Ascending aorta (tissue), 2 donors: ENCODE data around the gene TMEM267. TPM values are rescaled to one million over a fixed set of nuclear protein-coding genes. Genes with fewer than 3 reads are reported as not detected.
"Not testable (repeated sequence)": the region's sequence is repeated elsewhere in the genome, so short reads cannot be mapped to it uniquely, and the experiment has no call there.

Experiments
- DNase-seq, 2 donors: peaks; one replicate each; pipeline ENCODE4 v3.0.0-alpha.2; 2019; ENCODE audit warnings: low spot score in 2 of 2
- H3K27ac ChIP-seq, 2 donors: fragments of 200-600 bp; sonication (generic); one replicate each; pipeline ENCODE4 v1.5.1; 2016 to 2017; ENCODE audit warnings: mild to moderate bottlenecking in 1 of 2
- H3K27me3 ChIP-seq: fragments of 200-600 bp; sonication (generic); one replicate; pipeline ENCODE4 v1.5.1; 2017
- H3K36me3 ChIP-seq, 2 donors: fragments of 200-600 bp; sonication (generic); one replicate each; pipeline ENCODE4 v1.5.1; 2016
- H3K4me1 ChIP-seq, 2 donors: fragments of 200-600 bp; sonication (generic); one replicate each; pipeline ENCODE4 v1.5.1; 2016 to 2017; ENCODE audit warnings: mild to moderate bottlenecking in 1 of 2
- H3K4me3 ChIP-seq, 2 donors: fragments of 200-600 bp; sonication (generic); one replicate each; pipeline ENCODE4 v1.5.1; 2016 to 2017; ENCODE audit warnings: mild to moderate bottlenecking in 1 of 2
- H3K9me3 ChIP-seq, 2 donors: fragments of 200-600 bp; sonication (generic); one replicate each; pipeline ENCODE4 v1.5.1; 2016
- CTCF ChIP-seq, 3 experiments: fragments of 200-600 bp in 2 of 3; fragments of 450-650 bp in 1 of 3; sonication (generic) in 2 of 3; IDR thresholded peaks; one replicate each; pipeline ENCODE4 v1.5.1; 2016 to 2019; ENCODE audit warnings: antibody characterized with exemption in 3 of 3, mild to moderate bottlenecking in 1 of 3, moderate library complexity in 1 of 3
- intact Hi-C: fragments of 100-400 bp; cut with DNase I; formaldehyde crosslinking; loops from one replicate; pipeline ENCODE4 v1.15.1; 2023
- total RNA-seq: library from RNA; depleted of rRNA; stranded (reverse); fragments of >200 nt; gene quantifications from one replicate; pipeline ENCODE4 v1.1.0, GENCODE V29; 2016

TMEM267 gene
- total RNA-seq, 1 donor from 2014 or later = 3.7 TPM

GRCh38 chr5:43412156-43412555 lies 71.5 kb downstream of the TMEM267 start, which contains the start of gene CCL28:
CCL28 (minus strand) TSS chr5:43412391; CDS start chr5:43412316, 75 bp downstream.
- no peaks in the 10 kb centered on the region for H3K9me3 ChIP-seq
- DNase-seq = no peak
- TF ChIP-seq CTCF (IDR thresholded peaks at IDR 0.05) = no peak
- H3K27me3 ChIP-seq = no peaks in the 10 kb centered on the region
- no peaks in the 10 kb centered on the region for H3K4me1 ChIP-seq
- intact Hi-C loops = no loop called here
- H3K27ac ChIP-seq = no peak within 1 kb of the TSS
- no peak within 1 kb of the TSS for H3K4me3 ChIP-seq
- H3K36me3 ChIP-seq = no peaks in the 10 kb centered on the region

- H3K36me3 ChIP-seq = no peaks in the 10 kb centered on the region
- intact Hi-C loops = no loop called here
- no peak for TF ChIP-seq CTCF (IDR thresholded peaks at IDR 0.05)
- no peaks in the 10 kb centered on the region for H3K27me3 ChIP-seq
- H3K4me3 ChIP-seq = no peak overlapping the region
- H3K9me3 ChIP-seq = no peaks in the 10 kb centered on the region
- H3K27ac ChIP-seq = no peak overlapping the region
- no peak for DNase-seq
- no peaks in the 10 kb centered on the region for H3K4me1 ChIP-seq
Observed at GRCh38 chr5:43411495-43411894, 72.2 kb downstream of the TMEM267 start.

GRCh38 chr5:43410414-43410813 lies 73.3 kb downstream of the TMEM267 start:
- no peak for TF ChIP-seq CTCF (IDR thresholded peaks at IDR 0.05)
- intact Hi-C loops = no loop called here
- no peak for DNase-seq
- no peaks in the 10 kb centered on the region for H3K9me3 ChIP-seq
- no peaks in the 10 kb centered on the region for H3K36me3 ChIP-seq
- H3K4me3 ChIP-seq = no peak overlapping the region
- H3K27ac ChIP-seq = no peak overlapping the region
- no peaks in the 10 kb centered on the region for H3K27me3 ChIP-seq
- no peaks in the 10 kb centered on the region for H3K4me1 ChIP-seq

- no peaks in the 10 kb centered on the region for H3K9me3 ChIP-seq
- no peaks in the 10 kb centered on the region for H3K27me3 ChIP-seq
- TF ChIP-seq CTCF (IDR thresholded peaks at IDR 0.05) = no peak
- DNase-seq = no peak
- H3K36me3 ChIP-seq = no peaks in the 10 kb centered on the region
- intact Hi-C loops = no loop called here
- H3K4me1 ChIP-seq = no peaks in the 10 kb centered on the region
- H3K4me3 ChIP-seq = no peak overlapping the region
- H3K27ac ChIP-seq = no peak overlapping the region
Observed at GRCh38 chr5:43409809-43410271, 73.8 kb downstream of the TMEM267 start.

DNA sequence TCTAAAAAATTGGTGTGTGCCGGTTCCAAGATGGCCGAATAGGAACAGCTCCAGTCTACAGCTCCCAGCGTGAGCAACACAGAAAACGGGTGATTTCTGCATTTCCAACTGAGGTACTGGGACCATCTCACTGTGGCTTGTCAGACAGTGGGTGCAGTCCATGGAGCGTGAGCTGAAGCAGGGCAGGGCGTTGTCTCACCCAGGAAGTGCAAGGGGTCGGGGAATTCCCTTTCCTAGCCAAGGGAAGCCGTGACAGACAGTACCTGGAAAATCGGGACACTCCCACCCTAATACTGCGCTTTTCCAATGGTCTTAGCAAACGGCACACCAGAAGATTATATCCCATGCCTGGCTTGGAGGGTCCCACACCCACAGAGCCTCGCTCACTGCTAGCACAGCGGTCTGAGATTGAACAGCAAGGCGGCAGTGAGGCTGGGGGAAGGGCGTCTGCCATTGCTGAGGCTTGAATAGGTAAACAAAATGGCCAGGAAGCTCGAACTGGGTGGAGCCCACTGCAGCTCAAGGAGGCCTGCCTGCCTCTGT lies 81.1 kb downstream of the TMEM267 start:
- not testable (repeated sequence) for DNase-seq, H3K27ac ChIP-seq

GRCh38 chr5:43401827-43402226 lies 81.8 kb downstream of the TMEM267 start:
- TF ChIP-seq CTCF (IDR thresholded peaks at IDR 0.05) = no peak
- DNase-seq = no peak
- Histone ChIP-seq H3K4me3 (no peak overlapping the region), H3K9me3 (no peaks in the 10 kb centered on the region), H3K27ac (no peak overlapping the region), H3K27me3 (no peaks in the 10 kb centered on the region), H3K4me1 (no peaks in the 10 kb centered on the region), H3K36me3 (no peaks in the 10 kb centered on the region)
- intact Hi-C loops = no loop called here

More for the DNA sequence above, 81.1 kb downstream of the TMEM267 start:
- H3K4me1 ChIP-seq, H3K4me3 ChIP-seq, intact Hi-C loops, H3K9me3 ChIP-seq, H3K27me3 ChIP-seq, H3K36me3 ChIP-seq: not testable (repeated sequence)
